Fibroblast of lung (primary cell): ENCODE results near the gene MEF2A. TPM values are rescaled to one million over a fixed set of nuclear protein-coding genes. Genes with fewer than 3 reads are reported as not detected.

ENCODE experiments used
- DNase-seq, 2 donors: peaks; one replicate each; pipeline versions ENCODE4 v3.0.0 to v3.0.0-alpha.2; 2010; ENCODE audit warnings: low read depth in 2 of 2
- H2AFZ ChIP-seq: 2 replicates; pipeline ENCODE4 v1.5.1; 2012; ENCODE audit warnings: low read length, control low read depth, inconsistent platforms
- H3K27ac ChIP-seq: 2 replicates; pipeline ENCODE4 v1.5.1; 2011; ENCODE audit warnings: low read length, control low read depth; ENCODE audit not compliant: insufficient read depth
- H3K27me3 ChIP-seq: 2 replicates; pipeline ENCODE4 v1.5.1; 2011; ENCODE audit warnings: mild to moderate bottlenecking, low read length; ENCODE audit not compliant: control insufficient read depth, insufficient read depth
- H3K36me3 ChIP-seq: 2 replicates; pipeline ENCODE4 v1.5.1; 2011; ENCODE audit warnings: low read length; ENCODE audit not compliant: control insufficient read depth, insufficient read depth
- H3K4me1 ChIP-seq: 2 replicates; pipeline ENCODE4 v1.5.1; 2011; ENCODE audit warnings: low read length; ENCODE audit not compliant: control insufficient read depth, insufficient read depth; ENCODE audit errors: extremely low read depth
- H3K4me2 ChIP-seq: 2 replicates; pipeline ENCODE4 v1.5.1; 2011; ENCODE audit warnings: low read length, control low read depth; ENCODE audit not compliant: insufficient read depth; ENCODE audit errors: extremely low read depth
- H3K4me3 ChIP-seq, 4 experiments: fragments of 200-600 bp in 1 of 4; sonication (generic) in 1 of 4; replicated peaks in 1 of 4; 2 replicates each; pipeline ENCODE4 v1.5.1; 2011 to 2016; ENCODE audit warnings: low read length in 4 of 4, low read depth in 3 of 4, mild to moderate bottlenecking in 3 of 4, control low read depth in 2 of 4, inconsistent platforms in 1 of 4, mixed read lengths in 1 of 4; ENCODE audit not compliant: insufficient read depth in 1 of 4; ENCODE audit errors: control extremely low read depth in 1 of 4
- H3K79me2 ChIP-seq: 2 replicates; pipeline ENCODE4 v1.5.1; 2012; ENCODE audit warnings: mild to moderate bottlenecking, low read length, inconsistent platforms; ENCODE audit not compliant: control insufficient read depth, insufficient read depth
- H3K9ac ChIP-seq: 2 replicates; pipeline ENCODE4 v1.5.1; 2011; ENCODE audit warnings: mild to moderate bottlenecking, low read length, control low read depth; ENCODE audit not compliant: insufficient read depth
- H3K9me3 ChIP-seq: 2 replicates; pipeline ENCODE4 v1.5.1; 2012; ENCODE audit warnings: low read depth, low read length; ENCODE audit not compliant: control insufficient read depth, insufficient read depth
- H4K20me1 ChIP-seq: 2 replicates; pipeline ENCODE4 v1.5.1; 2011; ENCODE audit warnings: low read length; ENCODE audit not compliant: control insufficient read depth, insufficient read depth; ENCODE audit errors: extremely low read depth
- EZH2 ChIP-seq: IDR thresholded peaks from 2 replicates; pipeline ENCODE4 v1.5.1; 2012; ENCODE audit warnings: low read length, control low read depth, mild to moderate bottlenecking; ENCODE audit errors: missing control alignments
- polyA plus RNA-seq, 2 donors: library from polyadenylated mRNA; depleted of rRNA in 1 of 2; stranded (reverse) in 1 of 2; unstranded in 1 of 2; fragments of >200 nt; gene quantifications; 2 replicates each; pipeline ENCODE4 v1.2.1, GENCODE V29; 2011 to 2012; ENCODE audit warnings: missing spikeins in 1 of 2
- total RNA-seq: library from RNA; depleted of rRNA; stranded (reverse); fragments of >200 nt; gene quantifications from 2 replicates; pipeline ENCODE4 v1.2.1, GENCODE V29; 2014
- TF ChIP-seq, protein P1 (sequence below), 2 donors: IDR thresholded peaks in 1 of 2; conservative IDR thresholded peaks in 1 of 2; 1 replicate in 1 of 2; 2 replicates in 1 of 2; pipeline ENCODE4 v1.5.1; 2011 to 2012; ENCODE audit warnings: low read length in 2 of 2, control low read depth in 1 of 2, inconsistent platforms in 1 of 2, low read depth in 1 of 2, mild to moderate bottlenecking in 1 of 2

Gene MEF2A
- total and polyA plus RNA-seq, 2 donors (not counting 1 experiment from before 2014, with no cell fraction given) = 24.6 to 40.4 TPM

DNA sequence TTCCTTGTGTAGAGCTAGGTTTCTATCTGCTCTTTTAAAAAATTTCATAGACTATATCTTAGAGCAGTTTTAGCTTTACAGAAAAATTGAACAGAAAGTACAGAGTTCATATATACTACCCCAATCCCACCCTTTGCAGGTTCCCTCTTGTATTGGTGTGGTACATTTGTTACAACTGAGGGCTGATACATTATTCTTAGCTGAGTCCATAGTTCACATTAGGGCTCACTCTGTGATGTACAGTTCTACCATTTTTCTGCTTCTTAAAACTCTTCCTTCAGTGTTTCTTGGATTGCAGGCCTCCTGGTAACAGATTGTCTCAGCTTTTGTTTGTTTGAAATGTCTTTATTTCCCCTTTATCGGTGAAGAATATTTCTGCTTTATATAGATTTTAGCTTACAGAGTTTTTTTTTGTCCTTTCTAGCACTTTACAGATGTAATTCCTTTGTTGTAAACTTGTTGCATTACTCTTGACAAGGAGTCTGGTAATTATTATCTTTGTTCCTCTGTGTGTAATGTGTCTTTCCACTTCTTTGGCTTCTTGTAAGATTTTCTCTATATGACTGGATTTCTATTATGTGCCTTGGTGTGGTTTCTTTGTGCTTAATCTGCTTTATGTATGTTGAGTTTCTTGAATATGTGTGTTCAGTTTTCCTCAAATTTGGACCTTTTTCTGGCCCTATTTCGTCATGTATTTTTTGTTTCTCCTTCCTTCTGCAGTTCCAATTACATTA, 25.3 kb downstream of the MEF2A start:
- no peaks in the 10 kb centered on the region for H3K4me1 ChIP-seq
- H3K27me3 ChIP-seq = no peaks in the 10 kb centered on the region
- H3K27ac ChIP-seq = no peak overlapping the region
- H3K36me3 ChIP-seq = no peaks in the 10 kb centered on the region
- no peak overlapping the region for H2AFZ ChIP-seq
- H3K79me2 ChIP-seq = peaks cover 59% of the 10 kb centered on the region
- no peak overlapping the region for H3K4me2 ChIP-seq
- H3K9ac ChIP-seq = no peak overlapping the region
- no peak for DNase-seq
- peaks cover 1% of the 10 kb centered on the region for H4K20me1 ChIP-seq
- no peak overlapping the region for H3K4me3 ChIP-seq
- no peak for TF ChIP-seq EZH2
- TF ChIP-seq, protein P1, sequence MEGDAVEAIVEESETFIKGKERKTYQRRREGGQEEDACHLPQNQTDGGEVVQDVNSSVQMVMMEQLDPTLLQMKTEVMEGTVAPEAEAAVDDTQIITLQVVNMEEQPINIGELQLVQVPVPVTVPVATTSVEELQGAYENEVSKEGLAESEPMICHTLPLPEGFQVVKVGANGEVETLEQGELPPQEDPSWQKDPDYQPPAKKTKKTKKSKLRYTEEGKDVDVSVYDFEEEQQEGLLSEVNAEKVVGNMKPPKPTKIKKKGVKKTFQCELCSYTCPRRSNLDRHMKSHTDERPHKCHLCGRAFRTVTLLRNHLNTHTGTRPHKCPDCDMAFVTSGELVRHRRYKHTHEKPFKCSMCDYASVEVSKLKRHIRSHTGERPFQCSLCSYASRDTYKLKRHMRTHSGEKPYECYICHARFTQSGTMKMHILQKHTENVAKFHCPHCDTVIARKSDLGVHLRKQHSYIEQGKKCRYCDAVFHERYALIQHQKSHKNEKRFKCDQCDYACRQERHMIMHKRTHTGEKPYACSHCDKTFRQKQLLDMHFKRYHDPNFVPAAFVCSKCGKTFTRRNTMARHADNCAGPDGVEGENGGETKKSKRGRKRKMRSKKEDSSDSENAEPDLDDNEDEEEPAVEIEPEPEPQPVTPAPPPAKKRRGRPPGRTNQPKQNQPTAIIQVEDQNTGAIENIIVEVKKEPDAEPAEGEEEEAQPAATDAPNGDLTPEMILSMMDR (conservative IDR thresholded peaks at IDR 0.05 in 1 of 2, IDR thresholded peaks at IDR 0.05 in 1 of 2; ENCODE audit: low read depth in 1 of 2, low read length in 2 of 2) = no peak
- no peaks in the 10 kb centered on the region for H3K9me3 ChIP-seq

DNA sequence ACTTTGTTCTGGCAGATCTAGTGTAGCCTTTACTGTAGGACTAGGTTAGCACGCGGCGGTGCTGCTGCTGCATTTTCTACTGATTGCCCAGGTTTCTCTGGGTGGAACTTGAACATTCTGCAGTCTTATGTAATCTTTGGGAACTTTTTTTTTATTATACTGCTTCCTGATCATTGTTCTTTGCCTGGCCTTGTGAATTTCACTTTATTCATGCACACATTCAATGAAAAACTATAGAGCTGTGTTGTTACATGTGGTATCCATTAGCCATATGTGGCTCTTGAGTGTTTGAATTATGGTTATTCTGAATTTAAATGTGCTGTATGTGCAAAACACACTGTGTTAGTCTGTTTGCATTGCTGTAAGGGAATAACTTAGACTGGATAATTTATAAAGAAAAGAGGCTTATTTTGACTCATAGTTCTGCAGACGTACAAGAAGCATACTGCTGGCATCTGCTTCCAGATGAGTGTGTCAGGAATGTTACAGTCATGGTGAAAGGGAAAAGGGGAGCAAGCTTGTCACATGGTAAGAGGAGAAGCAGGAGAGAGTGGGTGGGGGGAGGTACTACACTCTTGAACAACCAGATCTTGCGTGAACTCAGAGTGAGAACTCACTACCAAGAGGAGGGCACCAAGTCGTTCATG, 26.5 kb downstream of the MEF2A start:
- Histone ChIP-seq H3K27ac (peak overlapping the region; percentile 44), H4K20me1 (peaks cover 1% of the 10 kb centered on the region), H3K4me1 (no peaks in the 10 kb centered on the region), H2AFZ (no peak overlapping the region), H3K36me3 (no peaks in the 10 kb centered on the region), H3K9ac (no peak overlapping the region), H3K27me3 (no peaks in the 10 kb centered on the region), H3K79me2 (peaks cover 60% of the 10 kb centered on the region), H3K4me2 (no peak overlapping the region), H3K9me3 (no peaks in the 10 kb centered on the region), H3K4me3 (no peak overlapping the region)
- TF ChIP-seq, protein P1 (conservative IDR thresholded peaks at IDR 0.05 in 1 of 2, IDR thresholded peaks at IDR 0.05 in 1 of 2; ENCODE audit: low read depth in 1 of 2, low read length in 2 of 2) = no peak
- TF ChIP-seq EZH2 = no peak
- peak; percentile 58 to 87 for DNase-seq

DNA sequence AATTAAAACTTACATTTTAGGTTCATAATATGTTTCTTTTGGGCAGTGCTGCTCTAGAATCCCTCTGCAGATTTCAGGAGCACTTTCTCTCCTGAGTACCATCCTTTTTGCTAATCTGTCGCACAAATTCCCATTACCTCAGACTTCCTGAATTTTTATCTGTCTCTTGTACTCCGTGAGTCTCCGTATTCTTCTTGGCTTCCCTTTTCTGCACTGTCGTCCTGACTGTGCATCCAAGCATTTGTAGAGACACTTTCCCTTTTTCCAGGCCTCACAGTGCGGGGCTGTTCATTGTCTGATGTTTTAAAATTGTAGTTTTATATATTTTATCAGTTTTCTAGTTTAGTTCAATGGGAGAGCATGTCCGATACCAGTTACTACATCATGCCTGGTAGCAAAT, 27.3 kb downstream of the MEF2A start:
- no peak for TF ChIP-seq EZH2
- no peak overlapping the region for H3K4me3 ChIP-seq
- peaks cover 1% of the 10 kb centered on the region for H4K20me1 ChIP-seq
- peaks cover 57% of the 10 kb centered on the region for H3K79me2 ChIP-seq
- H3K4me1 ChIP-seq = no peaks in the 10 kb centered on the region
- DNase-seq = no peak
- no peaks in the 10 kb centered on the region for H3K9me3 ChIP-seq
- no peak overlapping the region for H2AFZ ChIP-seq
- H3K27ac ChIP-seq = no peak overlapping the region
- H3K36me3 ChIP-seq = no peaks in the 10 kb centered on the region
- H3K4me2 ChIP-seq = no peak overlapping the region
- no peak overlapping the region for H3K9ac ChIP-seq
- no peaks in the 10 kb centered on the region for H3K27me3 ChIP-seq
